H9 (cell line): ENCODE data around the gene ADARB2. TPM values are rescaled to one million over a fixed set of nuclear protein-coding genes. Genes with fewer than 3 reads are reported as not detected.
A peak's percentile ranks its signal among the peaks of the same experiment; 100 is the strongest.

Experiments used
- DNase-seq: peaks from one replicate; pipeline ENCODE4 v3.0.0-alpha.2; 2017
- H2AFZ ChIP-seq: one replicate; pipeline ENCODE4 v1.6.1; 2013; ENCODE audit warnings: mild to moderate bottlenecking, low read length, control low read depth, moderate library complexity
- H2AK5ac ChIP-seq: 2 replicates; pipeline ENCODE4 v1.6.1; 2013; ENCODE audit warnings: low read length, control low read depth, mixed read lengths; ENCODE audit not compliant: insufficient read length
- H2BK120ac ChIP-seq: one replicate; pipeline ENCODE4 v1.6.1; 2013; ENCODE audit warnings: low read depth, mild to moderate bottlenecking, low read length, control low read depth, inconsistent platforms; ENCODE audit not compliant: poor library complexity, severe bottlenecking
- H2BK12ac ChIP-seq: 2 replicates; pipeline ENCODE4 v1.6.1; 2013; ENCODE audit warnings: low read length, control low read depth, mixed read lengths, low read depth; ENCODE audit not compliant: insufficient read length
- H2BK15ac ChIP-seq: 2 replicates; pipeline ENCODE4 v1.6.1; 2013; ENCODE audit warnings: low read depth, low read length, control low read depth
- H2BK20ac ChIP-seq: one replicate; pipeline ENCODE4 v1.6.1; 2013; ENCODE audit warnings: low read depth, mild to moderate bottlenecking, low read length, control low read depth, inconsistent platforms; ENCODE audit not compliant: poor library complexity, severe bottlenecking
- H2BK5ac ChIP-seq: 2 replicates; pipeline ENCODE4 v1.6.1; 2013; ENCODE audit warnings: low read length, control low read depth, mixed read lengths; ENCODE audit not compliant: insufficient read length
- H3K14ac ChIP-seq: 2 replicates; pipeline ENCODE4 v1.6.1; 2013; ENCODE audit warnings: low read length, control low read depth; ENCODE audit not compliant: insufficient read depth
- H3K18ac ChIP-seq: 2 replicates; pipeline ENCODE4 v1.6.1; 2013; ENCODE audit warnings: low read depth, mild to moderate bottlenecking, mixed read lengths, low read length, control low read depth; ENCODE audit not compliant: insufficient read length
- H3K23ac ChIP-seq: 2 replicates; pipeline ENCODE4 v1.6.1; 2013; ENCODE audit warnings: low read length, control low read depth, mixed read lengths, low read depth; ENCODE audit not compliant: insufficient read length
- H3K23me2 ChIP-seq: 2 replicates; pipeline ENCODE4 v1.6.1; 2013; ENCODE audit warnings: low read depth, mild to moderate bottlenecking, mixed read lengths, low read length, control low read depth; ENCODE audit not compliant: insufficient read length, poor library complexity, severe bottlenecking
- H3K27ac ChIP-seq: 2 replicates; pipeline ENCODE4 v1.5.1; 2013; ENCODE audit warnings: low read length, control low read depth, mixed read lengths, low read depth; ENCODE audit not compliant: insufficient read length
- H3K27me3 ChIP-seq: 2 replicates; pipeline ENCODE4 v1.6.1; 2013; ENCODE audit warnings: low read length, control low read depth, inconsistent platforms; ENCODE audit not compliant: insufficient read depth
- H3K4ac ChIP-seq: 2 replicates; pipeline ENCODE4 v1.6.1; 2013; ENCODE audit warnings: low read depth, mild to moderate bottlenecking, control low read depth, inconsistent platforms, low read length, moderate library complexity
- H3K4me1 ChIP-seq: 2 replicates; pipeline ENCODE4 v1.6.1; 2013; ENCODE audit warnings: low read length, control low read depth, inconsistent platforms; ENCODE audit not compliant: insufficient read depth
- H3K4me2 ChIP-seq: 2 replicates; pipeline ENCODE4 v1.6.1; 2013; ENCODE audit warnings: low read length, control low read depth, mixed read lengths; ENCODE audit not compliant: insufficient read length, insufficient read depth
- H3K56ac ChIP-seq: 2 replicates; pipeline ENCODE4 v1.6.1; 2013; ENCODE audit warnings: low read depth, mild to moderate bottlenecking, mixed read lengths, low read length, control low read depth; ENCODE audit not compliant: insufficient read length
- H3K79me1 ChIP-seq: 2 replicates; pipeline ENCODE4 v1.6.1; 2013; ENCODE audit warnings: low read depth, mild to moderate bottlenecking, moderate library complexity, low read length, control low read depth, inconsistent platforms; ENCODE audit not compliant: insufficient read depth, poor library complexity, severe bottlenecking
- H3K79me2 ChIP-seq: 2 replicates; pipeline ENCODE4 v1.6.1; 2013; ENCODE audit warnings: low read length, control low read depth, inconsistent platforms; ENCODE audit not compliant: insufficient read depth
- H3K9ac ChIP-seq: 2 replicates; pipeline ENCODE4 v1.6.1; 2013; ENCODE audit warnings: low read length, control low read depth, mixed read lengths; ENCODE audit not compliant: insufficient read length; ENCODE audit errors: extremely low read depth
- H3K9me3 ChIP-seq: one replicate; pipeline ENCODE4 v1.6.1; 2013; ENCODE audit warnings: low read depth, low read length, inconsistent platforms; ENCODE audit not compliant: control insufficient read depth
- H3T11ph ChIP-seq: one replicate; pipeline ENCODE4 v1.6.1; 2013; ENCODE audit warnings: mild to moderate bottlenecking, low read length, control low read depth, inconsistent platforms
- H4K20me1 ChIP-seq: one replicate; pipeline ENCODE4 v1.6.1; 2013; ENCODE audit not compliant: control insufficient read depth, insufficient read length, insufficient read depth
- H4K5ac ChIP-seq: 2 replicates; pipeline ENCODE4 v1.6.1; 2013; ENCODE audit warnings: low read depth, mild to moderate bottlenecking, mixed read lengths, low read length, control low read depth; ENCODE audit not compliant: insufficient read length
- H4K8ac ChIP-seq: replicated peaks from 2 replicates; pipeline ENCODE4 v1.6.1; 2013; ENCODE audit warnings: low read length, control low read depth, mixed read lengths, low read depth; ENCODE audit not compliant: insufficient read length
- H4K91ac ChIP-seq: 2 replicates; pipeline ENCODE4 v1.6.1; 2013; ENCODE audit warnings: low read depth, mild to moderate bottlenecking, moderate library complexity, mixed read lengths, low read length, control low read depth; ENCODE audit not compliant: insufficient read length
- H3K27ac Mint-ChIP-seq, 3 experiments: 2 replicates in 2 of 3; 3 replicates in 1 of 3; pipeline ENCODE4 v1.8.0; 2020 to 2021; ENCODE audit warnings: mixed read lengths in 3 of 3, mild to moderate bottlenecking in 1 of 3, moderate library complexity in 1 of 3
- H3K27me3 Mint-ChIP-seq: 2 replicates; pipeline ENCODE4 v1.8.0; 2021; ENCODE audit warnings: low read depth, mild to moderate bottlenecking, moderate library complexity, mixed read lengths
- H3K36me3 Mint-ChIP-seq, 3 experiments: 2 replicates in 2 of 3; 3 replicates in 1 of 3; pipeline ENCODE4 v1.8.0; 2020 to 2021; ENCODE audit warnings: low read depth in 3 of 3, mixed read lengths in 3 of 3; ENCODE audit not compliant: insufficient read depth in 1 of 3
- H3K4me1 Mint-ChIP-seq, 2 experiments: 2 replicates each; pipeline ENCODE4 v1.8.0; 2020; ENCODE audit warnings: mixed read lengths in 2 of 2
- H3K4me3 Mint-ChIP-seq, 2 experiments: 2 replicates in 1 of 2; 3 replicates in 1 of 2; pipeline ENCODE4 v1.8.0; 2020 to 2021; ENCODE audit warnings: mild to moderate bottlenecking in 2 of 2, mixed read lengths in 2 of 2, moderate library complexity in 1 of 2
- H3K9me3 Mint-ChIP-seq, 2 experiments: 2 replicates in 1 of 2; 3 replicates in 1 of 2; pipeline ENCODE4 v1.8.0; 2020; ENCODE audit warnings: mild to moderate bottlenecking in 2 of 2, mixed read lengths in 2 of 2, moderate library complexity in 1 of 2
- WGBS: extraction: QIAGEN DNeasy Blood & Tissue Kit; methylation state at CpG from one replicate; pipeline ENCODE4 v1.1.7; 2013; ENCODE audit warnings: missing lambda C conversion rate, low lambda C conversion rate, mixed read lengths; ENCODE audit not compliant: insufficient read length; ENCODE audit errors: extremely low coverage; 5-methylcytosine and 5-hydroxymethylcytosine counted together
- total RNA-seq: library from RNA; stranded (reverse); gene quantifications from 2 replicates; pipeline ENCODE4 v1.2.1, GENCODE V29; 2021
- TF ChIP-seq, protein P1 (sequence below): fragments of 200-600 bp; sonication (generic); conservative IDR thresholded peaks from 3 replicates; pipeline ENCODE4 v1.8.0; 2021; ENCODE audit warnings: antibody characterized with exemption, mild to moderate bottlenecking

Gene ADARB2
- total RNA-seq, 1 experiment from 2014 or later: 0.87 TPM

GRCh38 chr10:1214071-1214675 is 523.2 kb downstream of the ADARB2 start:
- Histone ChIP-seq H3K14ac (no peak overlapping the region), H4K91ac (no peak overlapping the region), H2AK5ac (no peak overlapping the region), H3K4ac (no peak overlapping the region), H3K56ac (no peak overlapping the region), H2BK5ac (no peak overlapping the region), H3K79me2 (no peaks in the 10 kb centered on the region), H4K8ac (no peak overlapping the region), H4K20me1 (no peaks in the 10 kb centered on the region), H2BK12ac (no peak overlapping the region), H3K4me1 (no peaks in the 10 kb centered on the region), H3K23me2 (no peaks in the 10 kb centered on the region), H3K79me1 (no peaks in the 10 kb centered on the region), H3K9ac (no peak overlapping the region), H3K27ac (no peak overlapping the region), H4K5ac (no peak overlapping the region), H3K23ac (no peak overlapping the region), H2AFZ (no peak overlapping the region), H2BK20ac (no peak overlapping the region), H3K18ac (no peak overlapping the region), H3K27me3 (no peaks in the 10 kb centered on the region), H3K4me2 (no peak overlapping the region), H2BK15ac (no peak overlapping the region), H3K9me3 (no peaks in the 10 kb centered on the region), H3T11ph (no peak overlapping the region), H2BK120ac (no peak overlapping the region)
- Mint-ChIP-seq H3K4me1 (no peaks in the 10 kb centered on the region), H3K27ac (no peak overlapping the region), H3K9me3 (no peaks in the 10 kb centered on the region), H3K36me3 (peaks cover 0 to 2% (median 0%) of the 10 kb centered on the region in 3 experiments; a peak in 1 of 7 replicates), H3K4me3 (no peak overlapping the region), H3K27me3 (no peaks in the 10 kb centered on the region)
- TF ChIP-seq, protein P1, sequence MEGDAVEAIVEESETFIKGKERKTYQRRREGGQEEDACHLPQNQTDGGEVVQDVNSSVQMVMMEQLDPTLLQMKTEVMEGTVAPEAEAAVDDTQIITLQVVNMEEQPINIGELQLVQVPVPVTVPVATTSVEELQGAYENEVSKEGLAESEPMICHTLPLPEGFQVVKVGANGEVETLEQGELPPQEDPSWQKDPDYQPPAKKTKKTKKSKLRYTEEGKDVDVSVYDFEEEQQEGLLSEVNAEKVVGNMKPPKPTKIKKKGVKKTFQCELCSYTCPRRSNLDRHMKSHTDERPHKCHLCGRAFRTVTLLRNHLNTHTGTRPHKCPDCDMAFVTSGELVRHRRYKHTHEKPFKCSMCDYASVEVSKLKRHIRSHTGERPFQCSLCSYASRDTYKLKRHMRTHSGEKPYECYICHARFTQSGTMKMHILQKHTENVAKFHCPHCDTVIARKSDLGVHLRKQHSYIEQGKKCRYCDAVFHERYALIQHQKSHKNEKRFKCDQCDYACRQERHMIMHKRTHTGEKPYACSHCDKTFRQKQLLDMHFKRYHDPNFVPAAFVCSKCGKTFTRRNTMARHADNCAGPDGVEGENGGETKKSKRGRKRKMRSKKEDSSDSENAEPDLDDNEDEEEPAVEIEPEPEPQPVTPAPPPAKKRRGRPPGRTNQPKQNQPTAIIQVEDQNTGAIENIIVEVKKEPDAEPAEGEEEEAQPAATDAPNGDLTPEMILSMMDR: no peak
- peak; percentile 17 for DNase-seq
- WGBS: no CpG with 5 or more reads among the region's 28 CpGs
